ENCODE data around the gene ZCCHC13.
"Not testable (repeated sequence)": the region's sequence is repeated elsewhere in the genome, so short reads cannot be mapped to it uniquely, and the experiment has no call there.

The ZCCHC13 gene

GRCh38 chrX:74324131-74324530, 20.2 kb downstream of the ZCCHC13 start:
- DNase-seq = no peak

- DNase-seq = no peak
Measured at GRCh38 chrX:74325130-74326059, 21.4 kb downstream of the ZCCHC13 start.

GRCh38 chrX:74338852-74339251, 34.9 kb downstream of the ZCCHC13 start:
- DNase-seq = no peak

GRCh38 chrX:74340051-74340450, 36.1 kb downstream of the ZCCHC13 start:
- no peak for DNase-seq

GRCh38 chrX:74342211-74342610, 38.2 kb downstream of the ZCCHC13 start:
- not testable (repeated sequence) for DNase-seq

- peak; percentile 35 for DNase-seq
Measured at GRCh38 chrX:74343343-74344279, 39.6 kb downstream of the ZCCHC13 start.

- DNase-seq = no peak
Measured at GRCh38 chrX:74344280-74344622, 40.3 kb downstream of the ZCCHC13 start.

GRCh38 chrX:74346088-74346487, 42.1 kb downstream of the ZCCHC13 start:
- DNase-seq = no peak

GRCh38 chrX:74349387-74349786, 45.4 kb downstream of the ZCCHC13 start:
- no peak for DNase-seq

- no peak for DNase-seq
Measured at GRCh38 chrX:74351760-74352159, 47.8 kb downstream of the ZCCHC13 start.

- DNase-seq = no peak
Measured at GRCh38 chrX:74353984-74354383, 50.0 kb downstream of the ZCCHC13 start.
